Mesendoderm (in vitro differentiated cells): ENCODE data around the gene ACACB.

ENCODE experiments used
- DNase-seq: peaks from one replicate; pipeline ENCODE4 v3.0.0; 2013
- H2AK5ac ChIP-seq: 2 replicates; pipeline ENCODE4 v1.6.1; 2013; ENCODE audit warnings: low read length, inconsistent platforms
- H2BK120ac ChIP-seq: 2 replicates; pipeline ENCODE4 v1.6.1; 2013; ENCODE audit warnings: low read depth, mild to moderate bottlenecking, low read length, moderate library complexity, mixed read lengths
- H2BK15ac ChIP-seq: replicated peaks from 2 replicates; pipeline ENCODE4 v1.6.1; 2013; ENCODE audit warnings: low read depth, mild to moderate bottlenecking, moderate library complexity
- H2BK5ac ChIP-seq: 2 replicates; pipeline ENCODE4 v1.6.1; 2013; ENCODE audit warnings: low read length, inconsistent platforms
- H3K18ac ChIP-seq: 2 replicates; pipeline ENCODE4 v1.6.1; 2013; ENCODE audit warnings: mild to moderate bottlenecking, low read length, mixed read lengths
- H3K23ac ChIP-seq: one replicate; pipeline ENCODE4 v1.6.1; 2013; ENCODE audit warnings: low read length
- H3K27ac ChIP-seq: 2 replicates; pipeline ENCODE4 v1.5.1; 2013; ENCODE audit warnings: low read depth, mild to moderate bottlenecking, inconsistent platforms, low read length, moderate library complexity
- H3K27me3 ChIP-seq: 2 replicates; pipeline ENCODE4 v1.6.1; 2013; ENCODE audit warnings: low read length, control low read depth, mild to moderate bottlenecking, inconsistent platforms; ENCODE audit not compliant: insufficient read depth, poor library complexity
- H3K36me3 ChIP-seq: 2 replicates; pipeline ENCODE4 v1.6.1; 2013; ENCODE audit warnings: low read length, inconsistent platforms; ENCODE audit not compliant: control insufficient read depth, insufficient read depth
- H3K4ac ChIP-seq: one replicate; pipeline ENCODE4 v1.6.1; 2013; ENCODE audit warnings: low read depth, mild to moderate bottlenecking, low read length, moderate library complexity
- H3K4me1 ChIP-seq: 2 replicates; pipeline ENCODE4 v1.6.1; 2013; ENCODE audit warnings: low read depth, low read length, inconsistent platforms; ENCODE audit not compliant: control insufficient read depth
- H3K4me2 ChIP-seq: 2 replicates; pipeline ENCODE4 v1.6.1; 2013; ENCODE audit warnings: low read length
- H3K4me3 ChIP-seq: 2 replicates; pipeline ENCODE4 v1.5.1; 2013; ENCODE audit warnings: mild to moderate bottlenecking, low read length
- H3K56ac ChIP-seq: one replicate; pipeline ENCODE4 v1.6.1; 2013; ENCODE audit warnings: low read length
- H3K79me1 ChIP-seq: 2 replicates; pipeline ENCODE4 v1.6.1; 2013; ENCODE audit warnings: low read length, inconsistent platforms
- H3K79me2 ChIP-seq: 2 replicates; pipeline ENCODE4 v1.6.1; 2013; ENCODE audit warnings: mild to moderate bottlenecking, low read length; ENCODE audit not compliant: control insufficient read depth, insufficient read depth
- H3K9ac ChIP-seq: 2 replicates; pipeline ENCODE4 v1.6.1; 2013; ENCODE audit warnings: low read length, inconsistent platforms
- H4K5ac ChIP-seq: one replicate; pipeline ENCODE4 v1.6.1; 2013; ENCODE audit warnings: low read length
- H4K8ac ChIP-seq: one replicate; pipeline ENCODE4 v1.6.1; 2013; ENCODE audit warnings: low read depth, mild to moderate bottlenecking, control low read depth, low read length, moderate library complexity
- WGBS: extraction: QIAGEN DNeasy Blood & Tissue Kit; methylation state at CpG from one replicate; pipeline ENCODE4 v1.1.7; 2013; ENCODE audit warnings: low lambda C conversion rate, missing lambda C conversion rate; ENCODE audit not compliant: insufficient coverage; ENCODE audit errors: extremely low coverage; 5-methylcytosine and 5-hydroxymethylcytosine counted together

ACACB gene

DNA sequence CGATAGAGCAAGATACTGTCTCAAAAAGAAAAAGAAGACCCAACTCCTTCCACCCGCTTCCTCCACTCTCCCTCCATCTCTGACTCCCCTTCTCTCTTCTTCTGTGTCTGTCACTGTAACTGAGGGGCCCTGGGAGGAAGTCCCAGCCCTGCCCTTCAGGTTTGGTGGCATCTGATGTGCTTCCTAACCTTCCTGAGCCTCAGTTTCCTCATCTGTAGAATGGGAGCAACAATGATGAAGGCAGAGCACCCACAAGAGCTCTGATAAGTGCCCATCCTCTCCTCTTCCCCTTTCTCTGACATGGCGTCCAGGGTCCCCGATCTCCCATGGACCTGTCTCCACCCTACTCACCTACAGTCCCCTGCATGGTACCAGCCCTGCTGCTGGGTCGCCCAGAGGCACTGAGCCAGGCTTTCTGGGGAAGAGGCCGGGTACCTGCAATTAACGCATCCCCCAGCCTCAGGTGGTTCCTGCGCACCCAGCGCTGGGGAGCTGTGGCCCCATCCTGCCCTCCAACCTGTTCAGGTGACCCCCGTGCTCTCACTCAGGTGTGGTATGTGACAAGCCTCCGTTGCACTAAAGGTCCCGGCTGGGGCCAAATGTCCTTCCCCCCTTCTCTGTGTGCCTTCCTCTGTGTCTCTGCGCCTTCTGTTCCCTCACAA is 179.5 kb downstream of the ACACB start:
- peaks cover 2% of the 10 kb centered on the region for H3K4me1 ChIP-seq
- H3K36me3 ChIP-seq, result no peaks in the 10 kb centered on the region
- no peak overlapping the region for H2BK15ac ChIP-seq
- H3K9ac ChIP-seq, result no peak overlapping the region
- no peak overlapping the region for H2AK5ac ChIP-seq
- H3K79me1 ChIP-seq, result no peaks in the 10 kb centered on the region
- H4K5ac ChIP-seq, result no peak overlapping the region
- no peak overlapping the region for H2BK120ac ChIP-seq
- no peak overlapping the region for H4K8ac ChIP-seq
- no peak overlapping the region for H3K27ac ChIP-seq
- no peaks in the 10 kb centered on the region for H3K27me3 ChIP-seq
- no CpG with 5 or more reads among the region's 13 CpGs for WGBS
- no peak for DNase-seq
- no peak overlapping the region for H3K23ac ChIP-seq
- no peaks in the 10 kb centered on the region for H3K79me2 ChIP-seq
- H3K4me2 ChIP-seq, result no peak overlapping the region
- no peak overlapping the region for H3K56ac ChIP-seq
- no peak overlapping the region for H3K4me3 ChIP-seq
- H3K4ac ChIP-seq, result no peak overlapping the region
- H3K18ac ChIP-seq, result no peak overlapping the region
- no peak overlapping the region for H2BK5ac ChIP-seq

DNA sequence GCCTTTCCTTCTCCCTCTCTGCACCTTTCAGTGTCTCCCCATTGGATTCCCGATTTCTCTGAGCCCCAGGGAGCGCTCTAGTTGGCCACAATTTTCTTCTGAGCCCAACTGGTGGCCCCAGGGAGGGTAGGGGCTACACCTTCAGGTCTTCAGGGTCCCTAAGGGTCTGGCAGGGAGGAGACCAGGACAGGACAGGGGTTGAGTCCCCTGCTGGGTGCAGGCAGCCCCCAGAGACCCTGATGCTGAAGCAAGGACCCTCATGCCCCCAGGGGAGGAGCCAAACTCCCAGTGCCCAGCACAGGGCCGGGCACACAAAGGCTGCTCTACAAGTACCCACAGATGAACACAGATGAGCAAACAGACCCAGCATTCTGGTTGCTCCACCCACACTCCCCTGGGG is 180.0 kb downstream of the ACACB start:
- no peak overlapping the region for H3K18ac ChIP-seq
- H3K4me2 ChIP-seq, result no peak overlapping the region
- DNase-seq, result no peak
- no peak overlapping the region for H2BK5ac ChIP-seq
- H2BK15ac ChIP-seq, result no peak overlapping the region
- H3K23ac ChIP-seq, result no peak overlapping the region
- H3K79me2 ChIP-seq, result no peaks in the 10 kb centered on the region
- no peak overlapping the region for H3K4ac ChIP-seq
- peaks cover 2% of the 10 kb centered on the region for H3K4me1 ChIP-seq
- no CpG with 5 or more reads among the region's 3 CpGs for WGBS
- no peak overlapping the region for H2AK5ac ChIP-seq
- H3K79me1 ChIP-seq, result no peaks in the 10 kb centered on the region
- H3K4me3 ChIP-seq, result no peak overlapping the region
- no peak overlapping the region for H3K27ac ChIP-seq
- no peaks in the 10 kb centered on the region for H3K27me3 ChIP-seq
- no peak overlapping the region for H4K8ac ChIP-seq
- H4K5ac ChIP-seq, result no peak overlapping the region
- H3K56ac ChIP-seq, result no peak overlapping the region
- H2BK120ac ChIP-seq, result no peak overlapping the region
- no peaks in the 10 kb centered on the region for H3K36me3 ChIP-seq
- no peak overlapping the region for H3K9ac ChIP-seq

DNA sequence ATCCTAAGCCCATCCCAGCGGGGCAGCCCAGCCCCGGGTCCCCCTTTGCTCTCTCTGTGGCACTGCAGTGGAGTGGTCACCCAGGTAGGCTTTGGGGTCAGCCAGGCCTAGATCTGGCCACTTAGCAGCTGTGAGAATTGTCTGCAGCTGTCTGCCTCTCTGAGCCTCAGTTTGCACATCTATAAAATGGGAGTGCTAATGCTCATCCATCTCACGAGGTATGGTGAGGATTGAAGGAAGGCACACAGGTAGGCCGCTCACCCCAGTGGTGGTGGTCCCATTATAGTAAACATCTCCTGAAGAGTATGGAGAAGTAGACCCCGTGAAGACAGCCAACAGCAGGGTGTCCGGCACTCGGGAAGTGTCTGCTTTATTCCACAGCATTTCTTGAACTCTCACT is 183.5 kb downstream of the ACACB start:
- H2AK5ac ChIP-seq, result no peak overlapping the region
- H3K79me1 ChIP-seq, result no peaks in the 10 kb centered on the region
- no peaks in the 10 kb centered on the region for H3K79me2 ChIP-seq
- H3K4me1 ChIP-seq, result no peaks in the 10 kb centered on the region
- H3K36me3 ChIP-seq, result no peaks in the 10 kb centered on the region
- H3K4me2 ChIP-seq, result no peak overlapping the region
- H3K18ac ChIP-seq, result no peak overlapping the region
- no peaks in the 10 kb centered on the region for H3K27me3 ChIP-seq
- no peak overlapping the region for H2BK5ac ChIP-seq
- H3K4me3 ChIP-seq, result no peak overlapping the region
- no peak for DNase-seq
- H4K8ac ChIP-seq, result no peak overlapping the region
- no peak overlapping the region for H2BK15ac ChIP-seq
- no peak overlapping the region for H4K5ac ChIP-seq
- no peak overlapping the region for H3K27ac ChIP-seq
- H3K4ac ChIP-seq, result no peak overlapping the region
- no peak overlapping the region for H3K9ac ChIP-seq
- no peak overlapping the region for H3K23ac ChIP-seq
- H3K56ac ChIP-seq, result no peak overlapping the region
- H2BK120ac ChIP-seq, result no peak overlapping the region
- WGBS, result no CpG with 5 or more reads among the region's 7 CpGs

DNA sequence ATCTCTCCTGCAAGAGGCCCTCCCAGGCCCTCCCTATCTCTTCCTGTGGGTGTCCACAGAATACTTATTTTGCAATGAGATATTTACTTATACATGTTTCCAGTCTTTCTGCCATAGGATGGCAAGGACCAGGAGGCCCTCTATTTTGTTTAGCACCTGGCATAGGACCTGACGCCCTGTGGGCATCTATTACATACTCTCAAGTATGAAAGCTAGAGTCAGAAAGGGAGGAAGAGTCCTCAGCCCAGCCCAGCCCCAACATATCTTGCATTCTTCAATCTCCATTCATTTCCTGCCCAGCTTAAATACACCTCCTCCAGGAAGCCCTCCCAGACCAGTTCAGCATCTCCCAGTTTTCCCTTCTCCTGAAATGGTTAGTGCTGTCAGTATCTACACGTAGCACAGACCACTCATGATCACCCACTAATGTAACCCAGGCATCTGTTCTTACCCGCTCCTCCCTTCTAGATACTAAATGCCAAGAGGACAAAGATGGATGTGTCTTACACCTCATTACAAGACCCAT is 185.3 kb downstream of the ACACB start:
- H2BK15ac ChIP-seq, result no peak overlapping the region
- H3K18ac ChIP-seq, result no peak overlapping the region
- no CpG with 5 or more reads among the region's 3 CpGs for WGBS
- H3K56ac ChIP-seq, result no peak overlapping the region
- H3K4ac ChIP-seq, result no peak overlapping the region
- H3K79me2 ChIP-seq, result no peaks in the 10 kb centered on the region
- H2BK120ac ChIP-seq, result no peak overlapping the region
- no peak overlapping the region for H3K27ac ChIP-seq
- H3K23ac ChIP-seq, result no peak overlapping the region
- no peak overlapping the region for H3K4me3 ChIP-seq
- H3K4me1 ChIP-seq, result no peaks in the 10 kb centered on the region
- no peak overlapping the region for H4K8ac ChIP-seq
- H2BK5ac ChIP-seq, result no peak overlapping the region
- H4K5ac ChIP-seq, result no peak overlapping the region
- no peaks in the 10 kb centered on the region for H3K79me1 ChIP-seq
- H3K9ac ChIP-seq, result no peak overlapping the region
- H2AK5ac ChIP-seq, result no peak overlapping the region
- no peak for DNase-seq
- no peaks in the 10 kb centered on the region for H3K27me3 ChIP-seq
- H3K4me2 ChIP-seq, result no peak overlapping the region
- H3K36me3 ChIP-seq, result no peaks in the 10 kb centered on the region

DNA sequence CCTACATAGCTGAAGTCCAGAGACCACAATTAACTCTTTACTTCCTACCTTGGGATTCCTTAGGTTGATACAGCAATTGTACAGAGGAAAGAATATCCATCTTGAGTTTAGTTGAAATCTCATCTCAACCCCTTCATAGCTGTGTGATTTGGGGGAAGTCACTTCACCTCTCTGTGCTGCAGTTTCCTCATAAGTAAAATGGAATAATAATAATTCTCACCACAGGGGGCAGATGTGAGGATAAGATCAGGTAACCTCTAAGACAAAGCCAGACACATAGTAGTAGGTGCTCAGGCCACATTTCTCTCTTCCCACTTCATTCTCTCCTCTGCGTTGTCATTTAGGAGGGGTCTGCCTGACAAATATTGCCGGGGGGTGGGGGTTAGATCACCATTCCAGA is 186.0 kb downstream of the ACACB start:
- Histone ChIP-seq H4K8ac (no peak overlapping the region), H3K79me1 (no peaks in the 10 kb centered on the region), H3K18ac (no peak overlapping the region), H3K27me3 (no peaks in the 10 kb centered on the region), H3K4me2 (no peak overlapping the region), H3K79me2 (no peaks in the 10 kb centered on the region), H2AK5ac (no peak overlapping the region), H3K4ac (no peak overlapping the region), H3K23ac (no peak overlapping the region), H3K9ac (no peak overlapping the region), H3K56ac (no peak overlapping the region), H2BK120ac (no peak overlapping the region), H2BK15ac (no peak overlapping the region), H3K27ac (no peak overlapping the region), H4K5ac (no peak overlapping the region), H2BK5ac (no peak overlapping the region), H3K36me3 (no peaks in the 10 kb centered on the region), H3K4me1 (no peaks in the 10 kb centered on the region), H3K4me3 (no peak overlapping the region)
- no CpG with 5 or more reads among the region's 2 CpGs for WGBS
- DNase-seq, result no peak

DNA sequence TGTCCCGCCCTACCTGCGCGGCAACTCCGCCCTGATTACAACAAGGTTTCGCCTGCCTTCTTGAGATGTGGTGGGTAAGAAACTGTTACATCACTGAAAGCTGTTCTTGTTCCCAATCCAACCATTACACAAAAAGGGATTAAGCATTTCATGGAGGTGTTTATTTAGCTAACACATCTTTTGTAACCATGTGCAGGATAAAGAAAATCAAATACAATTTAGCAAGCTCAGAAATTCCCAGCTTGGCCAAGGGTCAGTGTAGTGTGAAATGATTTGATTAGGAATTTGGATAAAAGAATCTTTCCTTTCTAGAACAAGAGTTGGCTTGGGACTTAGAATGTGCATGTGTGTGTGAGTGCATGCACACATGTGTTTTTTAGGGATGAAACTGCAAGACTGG is 186.4 kb downstream of the ACACB start:
- Histone ChIP-seq H3K4me1 (no peaks in the 10 kb centered on the region), H2BK15ac (no peak overlapping the region), H3K9ac (no peak overlapping the region), H2BK120ac (no peak overlapping the region), H3K56ac (no peak overlapping the region), H4K5ac (no peak overlapping the region), H3K79me2 (no peaks in the 10 kb centered on the region), H3K4me2 (no peak overlapping the region), H3K4me3 (no peak overlapping the region), H3K79me1 (no peaks in the 10 kb centered on the region), H3K27me3 (peaks cover 2% of the 10 kb centered on the region), H3K36me3 (no peaks in the 10 kb centered on the region), H3K27ac (no peak overlapping the region), H3K18ac (no peak overlapping the region), H4K8ac (no peak overlapping the region), H2AK5ac (no peak overlapping the region), H3K23ac (no peak overlapping the region), H3K4ac (no peak overlapping the region), H2BK5ac (no peak overlapping the region)
- no CpG with 5 or more reads among the region's 5 CpGs for WGBS
- DNase-seq, result no peak
